A549 treated with AZD2906 at 1 μM for 4 hours (cell line): Measurements from ENCODE around the gene POTEG. TPM values are rescaled to one million over a fixed set of nuclear protein-coding genes. Genes with fewer than 3 reads are reported as not detected.

Experiments used
- total RNA-seq: library from RNA; stranded (reverse); fragments of 200-300 nt; extraction: Qiagen RNA extraction; gene quantifications from 5 replicates; pipeline ENCODE4 v1.2.3, GENCODE V29; 2022

The POTEG gene
- total RNA-seq, result not detected in 5 replicates

DNA sequence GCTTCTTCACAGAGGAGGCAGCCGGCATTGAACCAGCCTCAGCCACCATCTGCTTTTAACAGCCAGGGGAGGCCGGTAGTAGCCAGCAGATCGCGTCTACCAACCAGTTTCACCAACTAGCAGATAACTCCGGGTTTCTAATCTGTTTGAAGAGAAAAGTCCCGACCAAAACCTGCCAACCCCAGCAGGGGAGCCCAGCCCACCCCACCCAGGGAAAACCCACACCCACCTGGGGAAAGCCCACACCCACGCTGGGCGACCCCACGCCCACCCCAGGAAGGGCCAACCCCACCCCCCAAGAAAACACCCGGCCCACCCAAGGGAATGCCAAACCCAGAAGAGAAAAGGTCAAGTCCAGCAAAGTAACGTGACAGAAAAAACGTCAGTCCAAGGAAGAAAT, at the start of gene POTEG:
TSS of gene POTEG (minus strand) at position 101 of the 400 bp plus-strand sequence. CDS start at position 49, 52 bp downstream.

